HG02970 (cell line): ENCODE data around the gene CADM4.
"Not testable (repeated sequence)": the region's sequence is repeated elsewhere in the genome, so short reads cannot be mapped to it uniquely, and the experiment has no call there.

Source experiments
- ATAC-seq: cut with Tn5 transposase; IDR thresholded peaks from one replicate; pipeline ENCODE4 v1.9.1; 2021; ENCODE audit warnings: mild to moderate bottlenecking, moderate library complexity, moderate number of reproducible peaks; ENCODE audit not compliant: unreplicated experiment, low FRiP score

The CADM4 gene, protein sequence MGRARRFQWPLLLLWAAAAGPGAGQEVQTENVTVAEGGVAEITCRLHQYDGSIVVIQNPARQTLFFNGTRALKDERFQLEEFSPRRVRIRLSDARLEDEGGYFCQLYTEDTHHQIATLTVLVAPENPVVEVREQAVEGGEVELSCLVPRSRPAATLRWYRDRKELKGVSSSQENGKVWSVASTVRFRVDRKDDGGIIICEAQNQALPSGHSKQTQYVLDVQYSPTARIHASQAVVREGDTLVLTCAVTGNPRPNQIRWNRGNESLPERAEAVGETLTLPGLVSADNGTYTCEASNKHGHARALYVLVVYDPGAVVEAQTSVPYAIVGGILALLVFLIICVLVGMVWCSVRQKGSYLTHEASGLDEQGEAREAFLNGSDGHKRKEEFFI

DNA sequence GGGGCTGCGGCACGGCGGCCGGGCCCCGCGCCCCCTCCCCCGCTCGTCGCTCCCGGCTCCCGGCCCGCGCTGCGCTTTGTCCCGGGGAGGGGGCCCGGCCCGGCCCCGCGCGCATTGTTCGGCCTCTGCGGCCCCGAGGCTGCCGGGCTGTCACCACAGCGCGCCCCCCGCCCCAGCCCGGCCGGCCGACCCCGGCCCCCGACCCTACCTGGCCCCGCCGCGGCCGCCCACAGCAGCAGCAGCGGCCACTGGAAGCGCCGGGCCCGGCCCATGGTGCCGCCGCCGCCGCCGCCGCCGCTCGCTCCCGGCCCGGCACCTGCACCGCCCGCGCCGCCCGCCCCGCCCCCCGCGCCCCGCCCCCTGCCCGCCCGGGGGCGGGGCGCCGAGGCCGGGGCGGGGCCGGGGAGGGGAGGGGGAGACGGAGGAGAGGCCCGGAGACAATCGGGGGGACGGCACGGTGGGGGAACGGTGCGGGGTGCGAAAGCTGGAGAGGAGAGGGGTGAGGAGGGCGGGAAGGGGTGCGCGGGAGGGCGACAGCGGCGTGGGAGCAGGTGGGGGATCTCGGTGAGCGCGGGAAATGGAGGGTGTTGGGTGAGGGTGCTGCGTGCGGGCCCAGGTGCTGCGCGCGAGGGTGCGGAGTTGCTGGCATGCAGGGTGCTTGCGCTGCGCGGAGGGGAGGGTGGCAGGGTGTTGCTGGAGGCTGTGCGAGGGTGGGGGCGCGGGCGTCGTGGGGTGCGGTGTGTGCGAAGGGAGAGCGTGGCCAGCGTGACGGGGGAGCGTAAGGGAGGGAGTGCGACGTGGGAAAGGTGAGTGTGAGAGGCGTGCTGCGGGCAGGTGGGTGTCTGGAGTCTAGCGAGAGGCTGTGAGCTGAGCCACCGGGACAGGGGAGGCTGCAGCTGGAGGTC lies at the start of gene CADM4:
CADM4 (minus strand) TSS at position 332 of the 905 bp plus-strand sequence; CDS start at position 272, 60 bp downstream.
- no peak for ATAC-seq

DNA sequence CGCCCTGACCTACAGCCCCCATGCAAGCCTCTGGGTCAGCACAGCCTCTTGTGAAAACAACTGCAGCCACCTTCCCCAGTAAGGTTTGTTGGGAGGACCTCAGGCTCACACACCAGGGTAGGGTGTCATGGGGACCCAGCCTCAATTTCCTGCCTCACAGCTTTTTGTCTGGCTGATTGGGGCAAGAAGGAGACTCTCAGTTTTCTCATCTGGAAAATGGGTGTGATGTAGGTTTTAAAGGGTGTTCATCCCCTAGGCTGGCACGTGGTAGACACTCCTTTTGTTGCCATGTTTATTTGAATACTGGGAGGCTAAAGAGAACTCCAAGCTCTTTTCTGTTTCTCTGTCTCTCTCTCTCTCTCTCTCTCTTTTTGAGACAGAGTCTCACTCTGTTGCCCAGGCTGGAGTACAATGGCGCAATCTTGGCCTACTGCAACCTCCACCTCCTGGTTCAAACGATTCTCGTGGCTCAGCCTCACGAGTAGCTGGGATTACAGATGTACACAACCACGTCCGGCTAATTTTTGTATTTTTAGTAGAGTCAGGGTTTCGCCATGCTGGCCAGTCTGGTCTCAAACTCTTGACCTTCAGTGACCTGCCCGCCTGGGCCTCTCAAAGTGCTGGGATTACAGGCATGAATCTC lies 48.5 kb upstream of the CADM4 start:
- ATAC-seq: no peak

DNA sequence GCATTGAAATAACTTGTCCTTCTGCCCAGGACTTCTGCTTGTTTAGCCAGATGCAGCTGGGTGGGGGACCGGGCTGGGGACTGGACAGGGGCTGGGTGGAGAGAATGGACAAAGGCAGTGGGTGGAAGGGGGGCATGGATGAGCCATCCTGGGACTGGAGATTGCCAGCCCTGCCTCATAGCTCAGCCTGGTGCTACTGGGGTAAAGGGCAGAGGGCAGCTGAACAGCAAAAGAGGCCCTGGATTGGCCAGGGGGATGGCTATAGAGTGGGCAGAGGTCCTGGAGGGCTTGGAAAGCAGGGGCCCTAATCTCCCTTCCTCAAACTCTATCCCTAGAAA lies 48.0 kb upstream of the CADM4 start:
- ATAC-seq: no peak

DNA sequence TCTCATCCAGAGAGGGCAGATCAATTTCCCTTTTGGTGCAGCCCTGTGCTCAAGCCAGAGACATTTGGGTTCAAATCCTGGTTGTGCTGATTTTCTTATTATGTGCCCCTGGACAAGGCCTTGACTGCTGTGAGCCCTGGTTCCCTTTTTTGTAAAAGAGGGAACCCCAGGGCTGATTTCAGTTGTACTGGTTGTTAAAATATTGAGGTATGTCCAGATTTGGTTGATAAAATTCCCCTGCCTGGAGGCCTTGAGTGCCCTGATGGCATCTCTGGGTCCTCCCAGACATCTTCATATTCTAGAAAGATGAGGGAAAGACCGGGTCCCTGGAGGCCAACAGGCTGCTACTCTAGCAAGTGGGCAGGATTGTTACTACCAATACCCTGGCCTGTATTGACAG lies 44.7 kb upstream of the CADM4 start:
- no peak for ATAC-seq

DNA sequence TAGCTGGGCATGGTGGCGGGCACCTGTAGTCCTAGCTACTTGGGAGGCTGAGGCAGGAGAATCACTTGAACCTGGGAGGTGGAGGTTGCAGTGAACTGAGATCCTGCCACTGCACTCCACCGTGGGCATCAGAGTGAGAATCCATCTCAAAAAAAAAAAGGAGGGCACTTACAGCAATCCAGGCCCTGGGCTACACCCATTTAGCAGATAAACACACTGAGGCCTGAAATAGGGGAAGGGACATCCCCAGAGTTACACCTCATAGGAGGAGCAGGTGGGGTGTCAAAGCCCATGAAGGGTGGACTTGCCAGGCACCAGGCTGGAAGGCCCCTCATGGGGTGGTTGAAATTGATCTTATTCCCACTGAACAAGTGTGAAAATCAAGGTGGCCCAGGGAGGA lies 44.3 kb upstream of the CADM4 start:
- no peak for ATAC-seq

DNA sequence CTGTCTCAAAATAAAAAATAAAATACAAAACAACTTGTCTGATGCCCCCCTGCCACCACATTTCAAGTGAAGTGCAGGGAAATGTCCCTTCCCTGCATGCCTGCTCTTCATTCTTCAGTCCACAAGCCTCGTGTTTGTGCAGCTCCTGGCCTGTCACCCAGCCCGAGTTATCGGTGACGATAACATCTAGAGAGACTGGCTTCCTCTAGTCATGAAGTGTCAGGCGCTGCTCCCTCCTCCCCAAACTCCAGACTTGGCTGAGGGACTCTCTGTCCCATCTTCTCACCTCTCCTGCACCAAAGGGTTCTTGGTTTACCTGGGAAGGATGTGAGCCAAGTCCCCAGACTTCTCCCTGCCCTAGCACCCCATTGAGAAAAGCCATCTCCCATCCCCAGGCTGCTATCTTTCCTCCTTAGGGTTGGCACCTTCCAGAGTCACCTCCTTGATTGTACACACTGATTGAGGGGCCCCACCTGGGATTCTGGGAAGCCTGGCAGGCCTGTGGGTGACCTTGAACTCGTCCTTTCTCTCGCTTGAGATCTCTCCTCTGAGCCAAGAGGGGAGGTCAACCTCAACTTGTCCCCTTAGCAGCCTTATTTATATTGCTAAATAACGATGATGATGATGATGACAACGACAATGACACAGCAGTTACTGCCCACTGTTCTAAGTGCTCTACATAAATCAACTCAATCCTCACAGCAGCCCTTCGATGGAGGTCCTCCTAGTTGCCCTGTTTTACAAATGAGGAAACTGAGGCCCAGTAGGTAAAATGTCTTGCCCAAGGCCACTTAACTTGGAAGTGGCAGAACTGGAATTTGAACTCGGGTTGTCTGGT lies 43.4 kb upstream of the CADM4 start:
- no peak for ATAC-seq

DNA sequence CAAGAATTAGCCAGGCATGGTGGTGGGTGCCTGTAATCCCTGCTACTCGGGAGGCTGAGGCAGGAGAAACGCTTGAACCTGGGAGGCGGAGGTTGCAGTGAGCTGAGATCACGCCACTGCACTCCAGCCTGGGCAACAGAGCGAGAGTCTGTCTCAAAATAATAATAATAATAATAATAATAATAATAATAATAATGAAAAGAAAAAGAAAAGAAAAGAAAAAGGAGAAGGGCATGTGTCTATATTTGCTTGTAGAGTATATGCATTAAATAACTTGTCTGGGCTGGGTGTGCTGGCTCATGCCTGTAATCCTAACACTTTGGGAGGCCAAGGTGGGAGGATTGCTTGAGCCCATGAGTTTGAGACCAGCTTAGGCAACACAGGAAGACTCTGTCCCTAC lies 42.6 kb upstream of the CADM4 start:
- ATAC-seq: not testable (repeated sequence)

DNA sequence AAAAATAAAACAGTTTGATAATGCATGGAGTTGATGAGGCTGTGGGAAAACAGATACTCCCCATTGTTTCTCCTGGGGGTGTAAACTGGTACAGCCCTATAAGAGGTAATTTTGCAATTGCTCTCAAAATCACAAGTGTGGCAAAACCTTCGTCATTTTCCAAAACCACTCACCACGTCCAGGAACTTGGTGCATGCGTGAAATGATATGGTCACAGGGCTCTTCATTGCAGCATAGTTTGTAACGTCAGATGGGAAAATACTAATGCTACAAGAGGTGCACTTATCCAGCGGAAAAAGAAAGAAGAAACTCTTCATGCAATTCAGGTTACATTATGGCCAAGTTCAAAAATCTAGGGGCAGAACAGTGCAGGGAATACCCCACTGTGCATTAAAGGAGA lies 42.2 kb upstream of the CADM4 start:
- no peak for ATAC-seq

DNA sequence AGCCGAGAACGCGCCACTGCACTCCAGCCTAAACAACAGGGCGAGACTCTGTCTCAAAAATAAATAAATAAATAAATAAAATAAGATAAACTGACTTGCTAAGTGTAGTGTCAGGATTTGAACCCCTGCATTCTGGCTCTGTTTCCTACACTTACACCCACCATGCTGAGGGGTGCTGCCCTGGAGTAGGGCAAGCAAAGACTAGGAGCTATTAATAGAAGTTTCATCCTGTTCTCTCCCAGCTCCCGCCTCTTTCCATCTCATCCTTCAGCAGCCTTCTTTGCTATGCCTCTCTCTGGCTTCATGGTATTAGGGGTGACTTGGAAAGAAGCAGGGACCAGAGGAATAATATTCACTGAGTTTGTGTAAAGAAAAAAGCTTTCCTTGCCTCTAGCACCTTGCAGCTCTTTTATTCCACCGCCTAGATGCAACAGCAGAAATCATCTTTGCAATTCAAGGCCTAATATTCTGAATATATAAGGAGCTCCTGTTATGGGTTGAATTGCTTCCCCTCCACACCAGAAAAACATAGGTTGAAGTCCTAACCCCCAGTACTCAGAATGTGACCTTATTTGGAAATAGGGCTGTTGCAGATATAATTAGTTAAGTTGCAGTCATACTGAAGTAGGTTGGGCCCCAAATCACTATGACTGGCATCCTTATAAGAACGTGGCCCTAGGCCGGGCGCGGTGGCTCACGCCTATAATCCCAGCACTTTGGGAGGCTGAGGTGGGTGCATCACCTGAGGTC lies 39.0 kb upstream of the CADM4 start:
- no peak for ATAC-seq

DNA sequence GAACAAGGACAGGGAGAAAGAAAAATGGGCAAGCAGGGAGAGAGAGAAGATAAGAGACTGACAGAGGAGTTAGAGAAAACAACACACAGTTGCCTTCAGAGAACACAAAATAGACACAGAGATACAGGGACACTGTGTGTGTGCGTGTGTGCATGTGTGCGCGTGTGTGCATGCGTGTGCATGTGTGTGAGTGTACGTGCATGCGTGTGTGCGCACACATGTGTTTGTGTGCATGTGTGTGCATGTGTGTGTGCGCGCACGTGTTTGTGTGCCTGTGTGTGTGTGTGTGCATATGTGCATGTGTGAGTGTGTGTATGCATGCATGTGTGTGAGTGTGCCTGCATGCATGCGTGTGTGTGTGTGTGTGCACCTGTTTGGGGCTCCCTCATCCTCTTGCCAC lies 36.3 kb upstream of the CADM4 start:
- no peak for ATAC-seq

DNA sequence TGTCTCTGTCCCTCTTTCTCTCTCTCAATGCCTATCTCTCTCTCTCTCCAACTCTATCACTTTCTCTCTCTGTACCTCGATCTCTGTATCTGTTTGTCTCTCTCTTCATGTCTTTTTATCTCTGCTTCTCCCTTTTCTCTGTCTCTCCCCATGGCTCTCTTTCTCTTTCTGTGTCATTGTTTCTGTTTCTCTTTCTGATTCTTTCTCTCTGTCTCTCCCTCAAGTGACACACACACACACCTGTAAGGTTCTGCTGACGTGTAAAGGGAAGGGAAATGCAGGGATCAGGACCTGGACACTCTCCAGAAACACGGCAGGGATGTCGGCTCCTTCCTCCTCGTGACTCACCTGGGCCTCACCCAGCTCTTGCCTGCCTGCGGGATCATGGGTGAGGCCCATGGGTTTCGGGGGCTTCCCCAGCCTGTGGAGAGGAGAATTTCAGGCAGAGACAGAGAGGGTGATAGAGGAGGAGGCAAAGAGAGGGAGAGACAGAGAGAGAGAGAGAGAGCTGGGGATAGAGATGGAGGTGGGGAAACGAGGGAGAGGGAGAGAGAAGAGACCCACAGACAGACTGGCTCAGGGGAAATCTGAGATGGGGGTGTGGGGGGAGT lies 35.7 kb upstream of the CADM4 start:
- ATAC-seq: no peak

DNA sequence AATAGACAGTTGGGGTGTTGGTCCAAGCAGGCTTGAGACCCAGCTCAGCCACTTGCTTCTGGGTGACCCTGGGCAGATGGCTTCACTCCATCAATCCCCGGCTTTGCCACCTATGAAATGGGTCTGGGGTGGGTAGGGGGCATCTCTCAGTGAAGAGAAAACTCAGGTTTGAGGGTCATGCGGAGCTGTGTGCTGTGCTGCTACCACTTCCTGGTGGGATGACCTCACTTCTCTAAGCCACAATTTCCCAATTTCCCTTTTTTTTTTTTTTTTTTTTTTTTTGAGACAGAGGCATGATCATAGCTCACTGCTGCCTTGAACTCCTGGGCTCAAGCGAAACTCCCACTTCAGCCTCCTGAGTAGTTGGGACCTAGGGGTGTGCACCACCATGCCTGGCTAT lies 34.9 kb upstream of the CADM4 start:
- ATAC-seq: no peak

DNA sequence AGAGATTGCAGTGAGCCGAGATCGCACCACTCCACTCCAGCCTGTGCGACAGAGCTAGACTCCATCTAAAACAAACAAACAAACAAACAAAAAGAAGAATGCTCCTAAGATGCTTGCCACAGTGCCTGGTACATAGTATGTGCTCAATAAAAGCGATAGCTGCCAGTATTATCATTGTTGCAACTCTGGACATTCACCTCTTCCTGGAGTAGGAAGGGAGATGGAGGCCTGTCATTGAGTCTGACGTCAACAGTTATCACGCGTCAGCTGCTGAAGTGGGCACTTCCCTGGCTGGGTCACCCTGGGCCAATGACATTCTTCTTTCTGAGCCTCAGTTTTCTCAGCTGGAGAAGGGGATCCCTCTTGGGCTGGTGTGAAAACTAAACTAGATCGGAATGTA lies 34.5 kb upstream of the CADM4 start:
- ATAC-seq: no peak

DNA sequence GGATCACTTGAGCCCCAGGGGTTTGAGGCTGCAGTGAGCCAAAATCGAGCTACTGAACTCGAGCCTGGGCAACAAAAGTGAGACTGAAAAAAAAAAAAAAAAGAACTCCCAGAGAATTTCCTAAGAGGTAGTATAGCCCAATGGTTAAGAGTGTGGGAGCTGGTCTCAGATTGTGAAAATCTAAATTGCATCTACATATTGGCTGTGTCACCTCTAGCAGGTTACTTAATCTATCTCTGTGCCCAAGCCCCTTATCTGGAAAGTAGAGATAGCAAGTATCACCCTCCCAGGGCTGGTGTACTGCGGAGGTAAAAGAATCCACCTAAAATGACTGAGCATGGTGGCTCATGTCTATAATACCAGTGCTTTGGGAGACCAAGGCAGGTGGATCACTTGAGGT lies 34.0 kb upstream of the CADM4 start:
- no peak for ATAC-seq

DNA sequence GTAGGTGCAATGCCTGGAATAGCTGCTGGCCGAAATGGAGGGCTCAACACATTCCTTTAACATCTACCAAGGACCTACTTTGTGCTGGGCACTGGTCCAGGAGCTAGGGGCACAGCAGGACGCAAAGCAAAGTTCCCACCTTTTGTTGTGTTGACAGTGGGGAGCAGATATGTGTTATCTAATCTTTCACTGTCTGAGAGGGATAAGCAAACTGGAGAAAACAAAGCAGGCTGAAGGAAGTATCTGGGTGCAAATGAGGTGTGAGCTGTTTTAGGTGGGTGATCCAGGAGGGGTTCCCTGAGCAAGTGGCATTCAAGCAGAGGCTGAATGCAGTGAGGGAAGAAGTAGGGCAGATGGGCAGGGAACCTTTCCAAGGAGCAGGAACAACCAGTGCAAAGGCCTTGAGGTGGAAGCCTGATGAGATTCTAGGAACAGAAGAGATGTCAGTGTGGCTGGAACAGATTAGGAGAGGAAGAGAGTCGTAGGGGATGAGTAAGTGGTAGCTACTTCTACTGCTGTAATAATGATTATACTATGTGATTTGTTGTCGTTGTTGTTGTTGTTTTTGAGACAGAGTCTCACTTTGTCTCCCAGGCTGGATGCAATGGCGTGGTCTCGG lies 32.5 kb upstream of the CADM4 start:
- no peak for ATAC-seq

DNA sequence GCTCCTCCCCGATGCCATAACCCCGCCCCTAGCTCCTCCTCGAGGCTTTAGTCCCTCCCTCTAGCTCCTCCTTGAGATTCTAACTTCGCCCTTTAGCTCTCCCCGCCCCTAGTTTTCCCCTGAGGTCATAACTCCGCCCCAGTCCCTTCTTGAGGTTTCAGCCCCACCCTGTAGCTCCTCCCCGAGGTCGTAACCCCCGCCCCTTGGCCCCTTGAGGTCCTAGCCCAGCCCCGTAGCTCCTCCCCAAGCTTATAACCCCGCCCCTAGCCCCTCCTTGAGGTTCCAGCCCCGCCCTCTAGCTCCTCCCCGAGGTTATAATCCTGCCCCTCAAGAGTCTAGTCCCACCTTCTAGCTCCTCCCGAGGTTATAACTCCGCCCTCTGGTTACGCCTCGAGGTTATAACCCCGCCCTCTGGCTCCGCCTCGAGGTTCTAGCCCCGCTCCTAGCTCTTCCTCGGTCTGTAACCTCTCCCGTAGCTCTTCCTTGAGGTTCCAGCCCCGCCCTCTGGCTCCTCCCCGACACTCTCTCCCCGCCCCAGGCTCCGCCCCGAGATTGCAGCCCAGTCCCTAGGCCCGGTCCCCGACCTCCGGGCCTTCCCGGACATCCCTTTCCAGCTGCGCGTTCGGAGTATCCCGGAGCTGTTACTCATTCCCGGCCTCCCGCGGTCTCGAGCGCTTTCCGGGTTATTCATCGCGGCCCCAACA lies 28.9 kb upstream of the CADM4 start:
- peak; percentile 93 for ATAC-seq

DNA sequence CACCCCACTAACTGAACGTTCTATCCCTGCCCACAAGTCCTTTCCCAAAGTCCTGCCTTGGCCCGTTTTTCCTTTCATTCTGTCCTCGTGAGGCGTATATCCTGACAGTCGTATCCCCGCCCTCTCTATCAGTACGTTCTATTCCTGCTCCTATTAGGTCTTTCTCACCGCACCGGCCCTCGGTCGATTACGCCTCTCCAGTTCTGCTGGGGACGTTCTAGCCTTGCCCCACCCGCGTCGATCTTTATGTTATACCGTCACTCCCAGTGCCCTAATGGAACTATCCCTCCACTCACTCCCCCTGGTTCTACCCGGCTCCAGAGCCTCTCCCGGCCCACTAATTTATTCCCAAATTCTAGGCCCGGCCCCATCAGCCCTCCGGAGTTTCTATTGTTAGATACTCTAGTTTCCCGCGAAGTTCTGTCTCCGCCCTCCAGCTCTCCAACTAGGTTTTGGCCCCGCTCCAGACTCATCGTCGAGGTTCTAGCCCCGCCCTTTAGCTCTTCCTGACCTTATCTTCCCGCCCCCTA lies 28.3 kb upstream of the CADM4 start:
- no peak for ATAC-seq
